Neural progenitor cell (in vitro differentiated cells): ENCODE measurements around the gene HUWE1. TPM values are rescaled to one million over a fixed set of nuclear protein-coding genes. Genes with fewer than 3 reads are reported as not detected.

Experiments
- DNase-seq: peaks from one replicate; pipeline ENCODE4 v3.0.0-alpha.2; 2016; ENCODE audit warnings: low spot score
- H2AFZ ChIP-seq: fragments of 200-600 bp; sonication (generic); replicated peaks from 2 replicates; pipeline ENCODE4 v1.6.1; 2016; ENCODE audit warnings: antibody characterized with exemption
- H3F3A ChIP-seq: fragments of 200-600 bp; sonication (generic); 2 replicates; pipeline ENCODE4 v1.6.1; 2016; ENCODE audit warnings: antibody characterized with exemption, low read depth
- H3K27ac ChIP-seq: fragments of 200-600 bp; sonication (generic); 2 replicates; pipeline ENCODE4 v1.5.1; 2016; ENCODE audit warnings: mild to moderate bottlenecking
- H3K27me3 ChIP-seq: fragments of 200-600 bp; sonication (generic); 2 replicates; pipeline ENCODE4 v1.6.1; 2016; ENCODE audit warnings: mild to moderate bottlenecking, moderate library complexity
- H3K36me3 ChIP-seq: fragments of 200-600 bp; sonication (generic); 2 replicates; pipeline ENCODE4 v1.5.1; 2016
- H3K4me1 ChIP-seq: fragments of 200-600 bp; sonication (generic); 2 replicates; pipeline ENCODE4 v1.6.1; 2016; ENCODE audit warnings: mixed run types
- H3K4me2 ChIP-seq: fragments of 200-600 bp; sonication (generic); 2 replicates; pipeline ENCODE4 v1.6.1; 2016
- H3K4me3 ChIP-seq: fragments of 200-600 bp; sonication (generic); 2 replicates; pipeline ENCODE4 v1.5.1; 2016
- H3K79me2 ChIP-seq: fragments of 200-600 bp; sonication (generic); 2 replicates; pipeline ENCODE4 v1.6.1; 2016; ENCODE audit warnings: low read depth
- H3K9ac ChIP-seq: fragments of 200-600 bp; sonication (generic); 2 replicates; pipeline ENCODE4 v1.6.1; 2016
- H3K9me3 ChIP-seq: fragments of 200-600 bp; sonication (generic); 2 replicates; pipeline ENCODE4 v1.5.1; 2016; ENCODE audit warnings: low read depth
- H4K20me1 ChIP-seq: fragments of 200-600 bp; sonication (generic); 2 replicates; pipeline ENCODE4 v1.6.1; 2016; ENCODE audit warnings: low read depth
- H3K27ac Mint-ChIP-seq: 3 replicates; pipeline ENCODE4 v1.8.0; 2021; ENCODE audit warnings: mixed read lengths
- H3K27me3 Mint-ChIP-seq: 2 replicates; pipeline ENCODE4 v1.8.0; 2022; ENCODE audit warnings: low read depth, mild to moderate bottlenecking, inconsistent platforms, moderate library complexity, mixed read lengths; ENCODE audit not compliant: insufficient read depth
- H3K36me3 Mint-ChIP-seq: 3 replicates; pipeline ENCODE4 v1.8.0; 2021; ENCODE audit warnings: mixed read lengths
- H3K4me1 Mint-ChIP-seq: 3 replicates; pipeline ENCODE4 v1.8.0; 2021; ENCODE audit warnings: mixed read lengths
- H3K4me3 Mint-ChIP-seq: 3 replicates; pipeline ENCODE4 v1.8.0; 2021; ENCODE audit warnings: mild to moderate bottlenecking, moderate library complexity, mixed read lengths
- H3K9me3 Mint-ChIP-seq: 3 replicates; pipeline ENCODE4 v1.8.0; 2020; ENCODE audit warnings: mixed read lengths
- CTCF ChIP-seq: fragments of 200-600 bp; sonication (generic); IDR thresholded peaks from 2 replicates; pipeline ENCODE4 v1.5.1; 2017; ENCODE audit warnings: antibody characterized with exemption, mild to moderate bottlenecking
- EZH2 ChIP-seq: fragments of 200-600 bp; sonication (generic); IDR thresholded peaks from 2 replicates; pipeline ENCODE4 v1.6.1; 2017; ENCODE audit warnings: antibody characterized with exemption, mild to moderate bottlenecking, moderate library complexity
- EZH2phosphoT487 ChIP-seq: fragments of 200-600 bp; sonication (generic); IDR thresholded peaks from 2 replicates; pipeline ENCODE4 v1.6.1; 2017; ENCODE audit warnings: antibody characterized with exemption
- total RNA-seq: library from RNA; depleted of rRNA; stranded (reverse); fragments of >200 nt; gene quantifications from 2 replicates; pipeline ENCODE4 v1.2.3, GENCODE V29; 2015; ENCODE audit warnings: low replicate concordance

HUWE1 gene
- total RNA-seq, 1 donor from 2014 or later = 149 TPM

- peaks cover 6% of the 10 kb centered on the region for H3K36me3 Mint-ChIP-seq
- no peak overlapping the region for H3K27ac Mint-ChIP-seq
- H3K9ac ChIP-seq = no peak overlapping the region
- H3K36me3 ChIP-seq = peaks cover 4% of the 10 kb centered on the region
- no peaks in the 10 kb centered on the region for H3K4me1 Mint-ChIP-seq
- H3K27me3 ChIP-seq = no peaks in the 10 kb centered on the region
- H3F3A ChIP-seq = no peaks in the 10 kb centered on the region
- peaks cover 25% of the 10 kb centered on the region for H4K20me1 ChIP-seq
- no peak overlapping the region for H3K4me3 ChIP-seq
- no peaks in the 10 kb centered on the region for H3K27me3 Mint-ChIP-seq
- no peaks in the 10 kb centered on the region for H3K4me1 ChIP-seq
- H3K9me3 Mint-ChIP-seq = no peaks in the 10 kb centered on the region
- no peak overlapping the region for H3K4me2 ChIP-seq
- no peaks in the 10 kb centered on the region for H3K9me3 ChIP-seq
- no peak for TF ChIP-seq EZH2phosphoT487
- TF ChIP-seq CTCF = no peak
- no peak for TF ChIP-seq EZH2
- no peak for DNase-seq
- H3K4me3 Mint-ChIP-seq = no peak overlapping the region
- no peak overlapping the region for H2AFZ ChIP-seq
- H3K79me2 ChIP-seq = peaks cover 84% of the 10 kb centered on the region
- no peak overlapping the region for H3K27ac ChIP-seq
Observed at GRCh38 chrX:53654376-53654775, 32.1 kb downstream of the HUWE1 start.

- peaks cover 12% of the 10 kb centered on the region for H3K79me2 ChIP-seq
- H3K4me3 Mint-ChIP-seq = no peak overlapping the region
- no peak overlapping the region for H3K9ac ChIP-seq
- no peaks in the 10 kb centered on the region for H3K4me1 Mint-ChIP-seq
- no peaks in the 10 kb centered on the region for H4K20me1 ChIP-seq
- H3K27me3 Mint-ChIP-seq = peaks cover 2% of the 10 kb centered on the region
- peaks cover 4% of the 10 kb centered on the region for H3F3A ChIP-seq
- H3K36me3 Mint-ChIP-seq = peaks cover 7% of the 10 kb centered on the region
- H3K27me3 ChIP-seq = no peaks in the 10 kb centered on the region
- no peak for DNase-seq
- no peaks in the 10 kb centered on the region for H3K4me1 ChIP-seq
- peaks cover 17% of the 10 kb centered on the region for H3K36me3 ChIP-seq
- no peak for TF ChIP-seq EZH2
- TF ChIP-seq EZH2phosphoT487 = no peak
- no peak for TF ChIP-seq CTCF
- H3K27ac ChIP-seq = no peak overlapping the region
- no peak overlapping the region for H3K4me2 ChIP-seq
- H3K9me3 Mint-ChIP-seq = no peaks in the 10 kb centered on the region
- no peak overlapping the region for H3K4me3 ChIP-seq
- H3K27ac Mint-ChIP-seq = no peak overlapping the region
- H2AFZ ChIP-seq = no peak overlapping the region
- no peaks in the 10 kb centered on the region for H3K9me3 ChIP-seq
Observed at GRCh38 chrX:53644751-53645150, 41.8 kb downstream of the HUWE1 start.

GRCh38 chrX:53642337-53642736 lies 44.2 kb downstream of the HUWE1 start:
- no peaks in the 10 kb centered on the region for H3K4me1 ChIP-seq
- no peak overlapping the region for H3K27ac ChIP-seq
- H3K79me2 ChIP-seq = peaks cover 36% of the 10 kb centered on the region
- no peak overlapping the region for H3K9ac ChIP-seq
- TF ChIP-seq EZH2phosphoT487 = no peak
- TF ChIP-seq EZH2 = no peak
- no peak for TF ChIP-seq CTCF
- peaks cover 30% of the 10 kb centered on the region for H3K36me3 ChIP-seq
- no peak overlapping the region for H3K27ac Mint-ChIP-seq
- H3K9me3 ChIP-seq = peaks cover 7% of the 10 kb centered on the region
- peaks cover 4% of the 10 kb centered on the region for H4K20me1 ChIP-seq
- H3K4me3 Mint-ChIP-seq = no peak overlapping the region
- H3F3A ChIP-seq = peaks cover 4% of the 10 kb centered on the region
- peaks cover 15% of the 10 kb centered on the region for H3K36me3 Mint-ChIP-seq
- H3K27me3 Mint-ChIP-seq = peaks cover 2% of the 10 kb centered on the region
- no peak for DNase-seq
- H3K9me3 Mint-ChIP-seq = no peaks in the 10 kb centered on the region
- H3K4me1 Mint-ChIP-seq = no peaks in the 10 kb centered on the region
- no peak overlapping the region for H2AFZ ChIP-seq
- H3K27me3 ChIP-seq = no peaks in the 10 kb centered on the region
- no peak overlapping the region for H3K4me2 ChIP-seq
- no peak overlapping the region for H3K4me3 ChIP-seq
